GM19452 (cell line): ENCODE measurements around the gene RAPGEF5.

Experiments used
- ATAC-seq: cut with Tn5 transposase; IDR thresholded peaks from one replicate; pipeline ENCODE4 v1.9.1; 2021; ENCODE audit not compliant: unreplicated experiment

RAPGEF5 gene

DNA sequence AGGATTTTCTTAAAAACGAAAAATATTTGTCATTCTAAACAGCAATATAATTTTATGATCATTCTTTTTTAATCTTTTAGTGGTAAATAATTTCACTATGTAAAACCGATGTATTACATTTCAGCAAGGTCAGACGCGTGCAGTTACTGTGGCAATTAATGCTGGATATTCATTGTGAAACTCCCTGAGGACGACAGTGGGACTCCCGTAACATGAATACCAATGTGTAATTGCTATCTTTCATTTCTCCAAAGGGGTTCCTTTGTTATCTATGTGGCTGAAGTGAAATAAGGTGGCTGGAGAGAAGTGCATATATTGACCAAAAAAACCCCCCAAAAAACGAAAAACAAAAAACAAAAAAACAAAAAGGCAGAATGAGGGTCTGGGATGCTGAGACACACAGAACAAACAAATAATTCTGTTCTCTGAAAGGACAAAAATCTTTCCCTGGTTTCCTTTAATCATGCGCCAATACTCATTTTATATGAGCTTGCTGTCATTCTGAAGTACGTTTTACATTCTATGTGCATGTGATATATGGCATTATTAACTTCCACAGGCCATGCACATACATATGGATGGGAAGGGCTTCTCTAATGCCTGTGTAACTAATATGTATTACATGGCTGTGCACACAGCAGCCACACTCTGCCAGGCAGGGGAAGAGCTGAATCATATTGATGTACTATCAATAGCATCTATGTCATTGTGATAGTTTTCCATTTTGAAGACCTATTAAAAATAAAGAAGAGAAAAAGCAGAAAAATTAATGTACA is 161.4 kb downstream of the RAPGEF5 start:
- no peak for ATAC-seq

DNA sequence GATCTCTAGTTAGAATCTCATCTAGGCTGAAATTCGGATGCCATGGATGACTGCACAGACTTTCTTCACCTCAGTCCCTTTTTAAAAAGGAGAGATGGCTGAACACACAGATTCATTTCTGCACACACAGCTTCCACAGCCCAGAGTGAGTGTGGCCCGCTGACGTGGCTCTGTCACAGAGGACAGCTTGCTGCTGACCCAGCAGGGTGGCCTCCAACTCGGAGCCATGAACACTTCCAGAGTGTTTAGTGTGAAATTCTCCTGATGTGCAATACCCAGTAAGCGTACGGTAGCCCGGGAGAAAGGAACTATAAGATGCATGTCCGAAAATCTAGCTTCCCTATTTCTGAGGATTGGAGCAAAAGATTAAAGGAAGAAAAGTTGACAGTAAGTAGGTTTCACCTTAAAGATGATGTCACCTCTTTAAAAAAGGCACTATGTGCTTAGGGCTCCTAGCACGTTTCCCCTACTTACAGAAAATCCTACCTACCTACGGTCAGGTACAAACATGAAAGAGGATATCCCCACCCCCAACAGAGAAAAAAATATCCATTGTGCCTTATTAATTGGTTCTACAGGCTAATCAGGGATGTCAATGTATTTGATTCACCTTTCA is 162.2 kb downstream of the RAPGEF5 start:
- ATAC-seq, result no peak

DNA sequence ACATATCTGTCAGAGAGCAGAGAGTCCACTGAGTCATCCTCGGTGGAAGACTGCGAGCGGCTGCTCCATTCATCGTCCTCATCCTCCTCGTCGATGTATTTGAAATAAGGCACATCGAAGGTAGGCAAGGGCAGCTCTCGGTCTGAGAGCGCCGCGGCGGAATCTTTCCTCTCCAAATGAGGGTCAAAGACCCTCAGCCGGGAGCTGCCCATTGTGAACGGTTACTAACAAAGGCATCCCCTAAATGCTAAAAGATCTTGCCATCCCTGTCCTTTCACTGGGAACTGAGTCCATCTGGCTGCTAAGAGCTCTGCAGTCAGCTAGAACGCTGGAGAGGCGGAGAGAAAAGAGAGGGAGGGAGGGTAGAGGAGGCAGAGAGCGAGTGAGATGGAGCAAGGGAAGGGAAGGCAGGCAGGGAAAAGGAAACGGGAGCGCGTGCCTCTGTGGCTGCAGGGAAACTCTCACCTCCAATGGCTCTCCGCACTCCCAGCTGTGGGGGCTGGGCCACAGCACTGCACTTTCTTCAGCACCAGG is 163.4 kb downstream of the RAPGEF5 start:
- no peak for ATAC-seq

DNA sequence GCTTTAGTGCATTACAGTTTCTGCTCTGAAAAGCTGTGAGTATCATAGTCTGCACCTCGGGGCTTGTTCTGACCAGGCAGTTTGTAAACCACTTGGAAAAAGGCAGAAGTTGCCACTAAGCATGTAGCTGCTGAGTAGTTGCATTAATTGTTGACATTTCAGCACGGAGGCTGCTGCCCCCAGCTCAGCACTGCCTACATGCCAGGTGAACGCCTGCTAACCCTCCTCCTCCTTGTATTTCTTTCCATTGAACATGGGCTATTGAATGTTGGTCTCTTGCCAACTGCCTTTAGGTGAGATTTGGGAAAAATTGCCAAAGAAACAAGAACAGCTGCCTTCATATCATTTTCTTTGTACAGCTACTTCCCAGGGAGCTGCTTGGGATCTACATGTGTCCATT is 164.2 kb downstream of the RAPGEF5 start:
- no peak for ATAC-seq

DNA sequence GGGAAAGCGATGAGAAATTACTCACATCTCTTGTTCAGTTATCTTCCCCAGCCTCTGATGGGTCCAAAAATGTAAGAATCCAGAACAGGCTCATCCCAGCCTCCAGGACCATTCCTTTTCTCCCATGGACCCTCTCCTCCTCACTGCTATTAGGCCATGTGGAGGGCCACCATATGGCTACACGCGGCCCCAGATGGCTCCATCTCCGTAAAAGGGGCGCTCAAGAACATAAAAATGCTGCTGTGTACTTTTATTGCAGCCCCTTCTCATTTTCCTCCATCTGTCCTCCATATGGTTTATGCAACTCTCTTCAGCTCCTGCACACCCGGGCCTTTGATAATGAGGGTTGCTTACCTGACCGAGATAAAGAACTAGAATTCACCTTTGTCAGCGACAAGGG is 166.2 kb downstream of the RAPGEF5 start:
- no peak for ATAC-seq

DNA sequence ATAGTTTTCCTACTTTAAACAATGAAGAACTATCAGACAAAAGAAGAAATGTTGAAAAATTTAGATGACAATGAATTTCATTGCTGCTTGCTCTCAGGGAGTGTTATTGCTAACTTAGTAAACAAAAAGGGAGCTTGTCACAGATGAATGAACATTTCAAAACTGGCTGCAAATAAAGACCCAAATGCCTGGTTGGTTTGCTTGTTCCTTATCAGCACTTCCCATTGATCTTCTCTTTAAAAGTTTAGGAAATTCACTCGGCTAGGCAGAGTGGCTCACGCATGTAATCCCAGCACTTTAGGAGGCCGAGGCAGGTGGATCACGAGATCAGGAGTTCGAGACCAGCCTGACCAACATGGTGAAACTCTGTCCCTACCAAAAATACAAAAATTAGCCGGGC is 167.2 kb downstream of the RAPGEF5 start:
- ATAC-seq, result no peak

DNA sequence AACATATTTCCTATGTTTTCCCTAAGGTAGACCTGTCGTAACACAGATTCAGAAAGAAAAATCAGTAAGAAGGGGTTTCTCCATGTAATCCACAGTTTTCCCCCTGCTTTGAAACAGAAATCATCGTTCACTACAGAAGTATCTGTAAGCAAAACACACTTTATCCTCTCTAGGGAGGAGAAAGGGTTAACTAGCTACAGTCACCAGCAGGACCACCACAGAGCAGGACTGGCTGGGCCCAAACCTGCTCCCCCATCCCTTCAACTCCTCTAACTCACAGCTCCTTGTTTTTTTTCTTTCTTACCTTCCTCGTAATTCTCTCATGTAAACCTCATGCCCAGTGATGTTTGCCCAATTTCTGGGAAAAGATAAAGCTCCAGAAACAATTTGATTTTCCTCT is 167.7 kb downstream of the RAPGEF5 start:
- ATAC-seq, result no peak

DNA sequence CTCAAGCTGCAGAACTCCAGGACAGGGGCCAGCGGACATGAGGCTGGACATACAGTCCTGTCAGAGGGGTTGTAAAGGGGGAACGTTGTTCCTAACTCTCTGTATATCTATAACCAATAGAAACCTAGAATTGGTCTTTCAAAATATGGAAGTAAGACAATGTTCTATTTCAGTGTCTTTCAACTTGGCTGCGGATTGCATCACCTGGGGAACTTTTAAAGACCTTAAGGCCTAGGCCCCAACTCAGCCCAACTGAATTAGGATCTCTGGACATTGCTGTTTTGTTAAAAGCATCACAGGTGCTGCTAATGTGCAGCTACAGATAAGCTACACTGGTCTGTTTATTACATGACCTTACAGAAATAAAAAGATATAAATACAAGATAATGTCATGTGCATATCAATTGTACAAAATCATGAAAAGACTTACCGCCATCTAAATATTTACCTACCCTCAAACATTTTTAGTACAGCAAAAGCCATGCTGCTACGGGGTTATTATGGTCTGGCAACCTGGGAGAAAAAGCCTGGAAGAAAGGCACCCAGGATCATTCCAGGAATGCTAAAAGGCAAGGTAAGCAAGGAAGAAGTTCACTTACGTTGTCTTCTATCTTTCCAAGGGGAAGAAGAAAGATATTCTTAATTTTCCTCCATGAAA is 169.1 kb downstream of the RAPGEF5 start:
- ATAC-seq, result no peak

DNA sequence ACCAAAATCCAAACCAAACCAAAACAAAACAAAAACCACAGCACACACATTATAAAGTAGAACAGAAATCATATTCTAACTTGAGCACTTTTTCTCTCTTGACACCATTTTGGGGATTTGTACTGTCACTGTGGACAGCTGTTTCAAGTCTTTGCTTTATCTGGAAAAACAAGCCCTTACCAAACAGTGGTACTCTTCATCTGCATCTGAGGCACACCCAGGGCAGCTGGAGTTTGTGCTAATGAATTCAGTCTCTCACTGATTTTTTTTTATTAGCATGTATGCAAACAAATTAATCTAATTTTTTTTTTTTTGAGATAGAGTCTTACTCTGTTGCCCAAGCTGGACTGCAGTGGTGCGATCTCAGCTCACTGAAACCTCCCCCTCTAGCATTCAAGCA is 171.4 kb downstream of the RAPGEF5 start:
- no peak for ATAC-seq

DNA sequence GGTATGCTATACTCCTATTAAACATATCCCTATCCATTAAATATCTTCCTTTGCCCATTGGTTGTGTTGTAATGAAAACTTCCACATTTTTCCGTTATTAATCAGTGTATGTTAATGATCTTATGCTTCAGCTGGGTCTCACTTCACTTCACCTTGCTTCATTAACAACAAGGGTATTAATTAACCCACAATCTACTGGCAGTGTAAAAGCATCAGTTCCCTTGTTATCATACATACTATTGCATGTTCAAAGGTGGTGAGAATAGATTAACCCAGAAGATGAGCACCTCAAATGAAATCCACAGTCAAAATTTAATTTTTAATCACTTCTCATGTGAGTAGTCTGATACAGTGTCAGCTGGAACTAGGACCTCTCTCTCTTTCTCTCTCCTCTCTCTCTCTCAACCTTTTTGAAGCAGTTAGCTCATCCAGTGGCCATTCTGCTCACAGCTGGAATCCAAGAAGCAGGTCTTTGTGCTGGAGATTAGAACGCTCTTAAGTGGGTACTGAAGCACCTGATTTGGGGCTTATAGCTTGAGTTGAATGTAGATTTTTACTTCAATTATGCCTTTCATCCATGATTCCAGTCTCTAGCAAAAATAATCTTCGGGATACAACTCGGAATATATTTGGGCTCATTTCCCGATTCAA is 172.3 kb downstream of the RAPGEF5 start:
- ATAC-seq, result no peak

DNA sequence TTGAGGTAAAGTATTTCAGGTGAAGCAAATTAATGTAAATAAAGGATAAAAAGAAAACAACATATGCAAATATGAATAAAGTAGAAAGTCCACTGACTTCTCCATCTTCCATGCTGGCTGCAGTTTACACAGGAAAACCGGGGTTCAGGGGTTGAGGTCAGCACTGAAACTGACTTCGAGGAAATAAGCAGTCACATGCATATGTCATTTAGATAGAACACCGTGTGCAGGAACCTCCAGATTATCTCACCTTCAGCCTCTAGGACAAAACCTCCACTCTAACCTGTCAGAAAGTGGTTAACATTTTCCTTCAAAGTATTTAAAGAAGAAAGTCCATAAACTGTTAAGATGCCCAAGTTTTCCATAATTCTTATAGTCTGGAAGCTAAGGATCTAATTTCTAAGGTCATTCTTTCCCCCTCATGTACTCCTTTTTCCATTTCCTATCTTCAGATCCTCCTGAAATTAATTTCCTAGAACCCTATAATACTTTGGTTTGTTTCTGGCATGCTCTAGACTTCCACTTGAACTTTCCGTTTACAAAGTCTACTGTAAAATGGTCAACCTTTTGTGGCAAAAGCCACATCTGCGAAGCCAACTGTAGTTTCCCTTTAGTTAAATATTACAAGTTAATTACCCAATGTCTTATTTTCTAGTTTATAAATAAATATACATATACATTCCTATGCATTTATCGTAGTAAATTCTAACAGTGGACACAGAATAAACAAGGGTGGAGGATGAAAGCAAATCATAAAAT is 173.3 kb downstream of the RAPGEF5 start:
- ATAC-seq, result no peak

DNA sequence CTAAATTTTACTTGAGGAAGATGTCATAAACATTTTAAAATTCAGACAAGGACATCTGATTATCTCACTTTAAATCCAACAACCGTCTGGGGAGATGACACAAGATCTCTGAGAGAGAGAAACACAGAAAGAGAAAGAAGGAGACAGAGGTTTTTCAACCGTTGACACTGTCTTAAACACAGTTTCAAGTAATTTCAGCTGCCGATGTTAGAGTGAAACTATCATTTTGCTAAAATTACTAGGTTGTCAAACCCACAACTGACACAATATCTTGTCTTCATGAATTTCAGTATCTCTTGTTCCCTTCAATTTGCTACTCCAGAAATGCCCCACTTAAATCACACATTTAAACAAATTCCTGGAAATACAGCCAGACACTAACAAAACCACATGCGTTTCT is 174.8 kb downstream of the RAPGEF5 start:
- ATAC-seq, result no peak

DNA sequence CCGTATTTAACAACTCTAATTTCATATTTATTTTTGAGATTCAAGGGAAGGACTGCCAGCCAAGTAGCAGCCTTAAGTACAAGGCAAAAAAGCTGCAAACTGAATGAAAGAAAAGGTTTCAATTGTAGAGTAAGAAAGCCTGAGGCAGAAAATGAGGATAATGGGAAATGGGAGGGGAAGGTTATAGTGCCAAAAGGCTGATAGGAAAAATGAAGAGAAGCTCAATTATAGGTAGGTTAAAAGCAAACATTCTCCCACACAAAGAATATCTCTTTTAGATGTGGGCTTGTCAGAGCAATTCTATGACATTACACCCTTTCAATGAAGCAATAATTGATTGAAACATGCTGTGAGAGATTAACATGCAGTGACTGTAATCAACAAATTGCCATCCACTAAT is 175.3 kb downstream of the RAPGEF5 start:
- ATAC-seq, result no peak

DNA sequence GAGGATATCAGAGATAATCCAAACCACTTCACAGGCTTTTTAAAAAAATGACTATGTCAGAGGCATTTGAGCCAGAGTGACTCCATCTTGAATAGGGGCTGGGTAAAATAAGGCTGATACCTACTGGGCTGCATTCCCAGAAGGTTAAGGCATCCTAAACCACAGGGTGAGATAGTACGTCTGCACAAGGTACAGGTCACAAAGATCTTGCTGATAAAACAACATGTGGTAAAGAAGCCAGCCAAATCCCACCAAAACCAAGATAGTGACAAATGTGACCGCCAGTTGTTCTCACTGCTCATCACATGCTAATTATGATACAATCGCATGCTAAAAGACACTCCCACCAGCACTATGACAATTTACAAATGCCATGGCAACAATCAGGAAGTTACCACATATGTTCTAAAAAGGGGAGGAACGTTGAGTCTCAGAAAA is 177.5 kb downstream of the RAPGEF5 start:
- no peak for ATAC-seq

DNA sequence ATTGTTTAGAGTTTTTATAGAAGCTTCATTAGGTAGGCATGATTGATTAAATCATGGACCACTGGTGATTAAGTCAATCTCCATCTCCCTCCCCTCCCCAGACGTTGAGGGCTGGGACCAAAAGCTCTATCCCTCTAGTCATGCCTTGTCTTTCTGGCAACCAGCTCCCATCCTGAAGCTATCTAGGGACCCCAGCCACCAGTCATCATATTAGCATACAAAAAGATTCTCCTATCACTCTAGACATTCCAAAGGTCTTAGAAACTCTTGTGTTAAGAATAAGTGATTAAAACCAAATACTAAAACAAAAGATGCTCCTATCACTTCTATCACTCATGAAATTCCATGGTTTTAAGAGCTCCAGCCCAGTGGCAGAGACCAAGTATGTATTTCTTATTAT is 178.2 kb downstream of the RAPGEF5 start:
- ATAC-seq, result no peak

DNA sequence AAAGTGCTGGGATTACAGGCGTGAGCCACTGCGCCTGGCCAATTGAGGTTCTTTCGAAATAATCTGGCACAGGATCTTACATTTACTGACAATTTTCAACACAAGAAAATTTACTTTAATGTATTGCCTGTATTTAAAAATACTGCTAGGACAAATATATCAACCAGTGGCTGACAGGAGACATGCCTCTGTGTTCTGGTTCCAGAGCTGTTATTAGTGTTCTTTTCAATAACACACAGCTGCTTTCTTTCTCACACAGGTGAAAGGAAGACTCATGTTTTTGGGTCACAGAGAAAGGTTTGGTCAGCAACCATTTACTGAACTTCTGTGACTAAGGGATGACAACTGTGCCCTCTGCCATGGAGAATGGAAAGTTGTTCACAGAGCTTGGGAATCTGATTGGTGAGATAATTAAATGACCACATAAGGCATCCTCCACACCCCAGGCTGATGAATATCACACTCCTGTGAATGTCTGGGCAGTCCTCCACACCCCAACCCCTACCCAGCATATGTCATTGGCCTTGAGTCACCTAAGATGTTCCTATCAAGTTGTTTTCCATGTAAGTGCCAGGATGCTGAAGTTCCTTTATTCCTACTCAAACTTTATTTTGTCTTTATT is 180.1 kb downstream of the RAPGEF5 start:
- no peak for ATAC-seq

DNA sequence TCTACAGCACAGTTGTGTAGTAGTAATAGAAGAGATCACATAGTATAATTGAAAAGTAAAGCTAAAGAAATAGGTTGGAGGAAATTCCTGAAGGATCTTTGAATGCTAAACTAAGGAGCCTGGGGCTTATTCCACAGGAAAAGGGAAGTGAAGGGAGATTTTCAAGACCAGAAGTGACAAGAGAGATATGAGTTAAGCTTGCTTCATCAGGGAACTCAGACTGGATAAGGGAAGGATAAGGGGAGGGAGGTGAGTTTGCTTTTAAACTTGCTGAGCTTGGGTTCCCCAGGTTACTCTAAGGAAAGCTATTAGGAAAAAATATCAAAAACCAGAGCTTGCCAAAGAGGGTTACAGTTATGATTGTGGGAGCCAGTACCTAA is 182.4 kb downstream of the RAPGEF5 start:
- ATAC-seq, result no peak

DNA sequence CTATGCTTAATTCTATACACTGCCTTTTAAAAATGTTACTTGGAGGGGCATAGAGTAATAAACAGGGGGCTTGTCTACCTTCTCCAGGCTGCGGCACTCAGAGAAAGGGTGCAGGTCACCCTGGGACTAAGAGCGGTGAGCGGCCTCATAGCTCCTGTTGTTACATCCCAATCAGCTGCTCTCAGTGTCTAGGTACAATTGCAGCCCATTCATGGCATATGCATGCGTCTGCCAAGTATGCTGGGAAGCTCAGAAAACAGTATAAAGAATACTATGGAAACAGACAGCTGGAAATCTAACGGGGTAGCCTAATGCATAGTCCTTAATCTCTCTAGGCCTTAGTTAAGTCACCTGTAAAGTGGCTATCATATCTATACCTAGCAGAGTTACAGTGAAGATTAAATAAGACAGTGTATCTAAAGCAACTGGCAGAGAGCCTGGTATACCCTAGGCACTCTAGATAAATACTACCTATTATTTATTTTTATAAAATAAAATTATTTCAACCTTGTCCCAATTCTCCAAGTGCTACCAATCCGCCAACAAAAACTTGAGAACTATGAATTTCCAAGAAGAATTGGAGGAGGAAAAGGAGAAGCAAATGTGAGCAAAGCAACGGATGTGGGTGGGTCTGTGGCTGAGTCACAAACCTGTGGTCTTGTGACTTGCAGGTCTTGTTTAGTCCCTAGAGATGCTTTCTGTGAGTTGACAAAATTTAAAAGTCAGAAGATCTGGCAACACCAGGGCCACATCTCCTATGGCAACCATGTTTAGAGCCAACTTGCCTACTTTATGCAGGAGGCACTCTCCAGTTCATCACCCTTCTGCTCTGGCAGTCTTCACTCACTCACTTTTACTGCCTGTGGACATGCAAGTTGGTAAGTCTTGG is 183.0 kb downstream of the RAPGEF5 start:
- peak; percentile 95 for ATAC-seq

DNA sequence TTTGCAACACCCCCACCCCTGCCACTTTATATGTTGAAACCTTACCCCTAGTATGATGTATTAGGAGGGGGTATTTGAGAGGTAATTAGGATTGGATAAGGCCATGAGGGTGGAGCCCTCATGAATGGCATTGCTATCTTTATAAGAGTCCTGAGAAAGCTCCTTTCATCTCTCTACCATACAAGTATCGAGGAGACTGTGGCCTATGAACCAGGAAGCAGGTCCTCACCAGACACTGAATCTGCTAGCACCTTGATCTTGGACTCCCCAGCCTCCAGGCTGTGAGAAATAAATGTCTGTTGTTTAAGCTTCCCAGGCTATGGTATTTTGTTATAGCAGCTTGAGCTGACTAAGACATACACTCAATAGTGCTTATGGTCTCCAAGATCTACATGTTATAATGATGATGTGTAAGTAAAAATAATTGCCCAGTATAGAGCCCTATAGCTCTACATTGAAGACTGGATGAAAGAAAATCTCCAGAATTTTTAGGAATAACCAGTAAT is 188.8 kb downstream of the RAPGEF5 start:
- no peak for ATAC-seq
